ENCODE measurements around the gene C1orf21. TPM values are rescaled to one million over a fixed set of nuclear protein-coding genes. Genes with fewer than 3 reads are reported as not detected.
"Not testable (repeated sequence)": the region's sequence is repeated elsewhere in the genome, so short reads cannot be mapped to it uniquely, and the experiment has no call there.

C1orf21 gene, protein sequence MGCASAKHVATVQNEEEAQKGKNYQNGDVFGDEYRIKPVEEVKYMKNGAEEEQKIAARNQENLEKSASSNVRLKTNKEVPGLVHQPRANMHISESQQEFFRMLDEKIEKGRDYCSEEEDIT
- 2.7 TPM for polyA plus RNA-seq (2012; ENCODE audit: missing spikeins)

- FAIRE-seq (peak; percentile 60), DNase-seq (ENCODE audit: insufficient read length) (peak; percentile 58)
- TF ChIP-seq POLR2AphosphoS5 (IDR thresholded peaks at IDR 0.05; ENCODE audit: low read depth, low read length) (no peak), TAF1 (IDR thresholded peaks at IDR 0.05; ENCODE audit: borderline replicate concordance, low read depth, low read length) (no peak), POLR2A (IDR thresholded peaks at IDR 0.05; ENCODE audit: low read depth, low read length) (no peak; the same call in 1 of the 2 replicates)
Measured at GRCh38 chr1:184386312-184387068, at the start of gene C1orf21. TSS of gene C1orf21 (plus strand) at chr1:184387029. CDS start at chr1:184477510, 90,481 bp downstream.

- FAIRE-seq; DNase-seq (ENCODE audit: insufficient read length): not testable (repeated sequence)
Measured at GRCh38 chr1:184337865-184338264, 49.0 kb upstream of the C1orf21 start.

- DNase-seq (ENCODE audit: insufficient read length) (no peak), FAIRE-seq (no peak)
Measured at GRCh38 chr1:184340984-184341383, 45.8 kb upstream of the C1orf21 start.

DNA sequence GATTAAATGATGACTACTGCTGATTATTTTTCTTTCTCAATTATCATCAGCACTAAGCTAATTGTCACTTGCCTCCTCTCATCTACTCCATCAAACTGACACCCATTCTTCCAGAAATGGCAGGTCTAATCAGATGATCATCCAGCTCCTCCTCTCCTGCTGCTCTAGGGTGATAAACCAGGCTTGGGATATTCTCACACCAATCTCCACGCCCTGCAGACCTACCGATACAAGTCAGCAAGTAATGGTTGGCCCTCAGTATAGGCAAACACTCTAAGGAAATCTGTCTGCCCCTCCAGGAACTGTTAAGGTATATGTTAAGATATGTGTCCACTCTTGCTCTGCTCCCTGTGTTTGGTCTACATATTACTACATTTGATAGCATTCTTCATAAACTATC lies 36.3 kb upstream of the C1orf21 start:
- FAIRE-seq (no peak), DNase-seq (ENCODE audit: insufficient read length) (no peak)
- TF ChIP-seq POLR2A (IDR thresholded peaks at IDR 0.05; ENCODE audit: low read depth, low read length) (no peak), POLR2AphosphoS5 (IDR thresholded peaks at IDR 0.05; ENCODE audit: low read depth, low read length) (no peak), TAF1 (IDR thresholded peaks at IDR 0.05; ENCODE audit: borderline replicate concordance, low read depth, low read length) (no peak)

More at GRCh38 chr1:184340984-184341383, 45.8 kb upstream of the C1orf21 start:
- TF ChIP-seq TAF1 (IDR thresholded peaks at IDR 0.05; ENCODE audit: borderline replicate concordance, low read depth, low read length) (no peak), POLR2AphosphoS5 (IDR thresholded peaks at IDR 0.05; ENCODE audit: low read depth, low read length) (no peak), POLR2A (IDR thresholded peaks at IDR 0.05; ENCODE audit: low read depth, low read length) (no peak)

GRCh38 chr1:184351416-184351975 lies 35.3 kb upstream of the C1orf21 start:
- TF ChIP-seq TAF1 (IDR thresholded peaks at IDR 0.05; ENCODE audit: borderline replicate concordance, low read depth, low read length) (no peak), POLR2A (IDR thresholded peaks at IDR 0.05; ENCODE audit: low read depth, low read length) (no peak), POLR2AphosphoS5 (IDR thresholded peaks at IDR 0.05; ENCODE audit: low read depth, low read length) (no peak)
- DNase-seq (ENCODE audit: insufficient read length), result no peak
- no peak for FAIRE-seq

GRCh38 chr1:184352776-184353175 lies 34.1 kb upstream of the C1orf21 start:
- no peak for FAIRE-seq
- DNase-seq (ENCODE audit: insufficient read length), result no peak
- TF ChIP-seq POLR2A (IDR thresholded peaks at IDR 0.05; ENCODE audit: low read depth, low read length), result no peak
- no peak for TF ChIP-seq TAF1 (IDR thresholded peaks at IDR 0.05; ENCODE audit: borderline replicate concordance, low read depth, low read length)
- TF ChIP-seq POLR2AphosphoS5 (IDR thresholded peaks at IDR 0.05; ENCODE audit: low read depth, low read length), result no peak

- DNase-seq (ENCODE audit: insufficient read length), result no peak
- no peak for TF ChIP-seq POLR2A (IDR thresholded peaks at IDR 0.05; ENCODE audit: low read depth, low read length)
- no peak for TF ChIP-seq TAF1 (IDR thresholded peaks at IDR 0.05; ENCODE audit: borderline replicate concordance, low read depth, low read length)
- no peak for TF ChIP-seq POLR2AphosphoS5 (IDR thresholded peaks at IDR 0.05; ENCODE audit: low read depth, low read length)
- no peak for FAIRE-seq
Measured at GRCh38 chr1:184354719-184355118, 32.1 kb upstream of the C1orf21 start.

DNA sequence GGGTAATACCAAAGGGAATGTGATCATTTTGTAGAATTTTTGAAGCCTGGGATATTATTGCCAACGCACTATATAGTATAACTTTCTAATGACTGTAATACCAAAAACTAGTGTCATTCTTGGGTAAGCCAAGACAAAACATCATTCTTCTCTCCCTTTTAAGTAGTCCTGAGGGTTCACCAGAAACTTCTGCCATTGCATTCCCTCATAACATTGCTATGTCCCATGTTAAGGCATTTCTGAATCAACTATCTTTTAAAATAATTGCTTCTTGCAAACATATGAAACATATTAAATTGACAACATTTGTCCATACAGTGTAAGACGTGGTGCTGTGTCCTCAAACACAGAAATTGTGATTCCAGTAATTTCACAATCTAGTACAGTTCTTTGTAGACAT lies 29.9 kb upstream of the C1orf21 start:
- DNase-seq (ENCODE audit: insufficient read length), result no peak
- TF ChIP-seq POLR2AphosphoS5 (IDR thresholded peaks at IDR 0.05; ENCODE audit: low read depth, low read length) (no peak), TAF1 (IDR thresholded peaks at IDR 0.05; ENCODE audit: borderline replicate concordance, low read depth, low read length) (no peak), POLR2A (IDR thresholded peaks at IDR 0.05; ENCODE audit: low read depth, low read length) (no peak)
- FAIRE-seq, result no peak

DNA sequence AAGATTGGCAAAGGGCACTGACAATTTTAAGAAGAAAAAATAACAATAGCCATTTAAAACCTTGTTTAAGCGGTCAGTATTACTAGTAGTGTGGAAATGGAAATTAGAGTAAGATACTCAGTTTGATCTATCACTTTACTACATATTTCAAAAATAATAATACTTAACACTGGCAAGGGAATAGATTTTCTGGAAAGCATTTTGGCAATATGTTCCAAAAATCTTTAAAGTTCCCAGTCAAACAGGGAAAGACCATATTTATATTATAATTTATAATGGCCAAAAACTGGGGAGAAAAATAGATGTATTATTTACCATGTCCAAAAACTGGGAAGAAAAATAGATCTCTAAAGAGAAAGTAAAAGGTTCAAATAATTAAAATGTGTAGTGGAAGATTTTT lies 28.6 kb upstream of the C1orf21 start:
- DNase-seq (ENCODE audit: insufficient read length) (no peak), FAIRE-seq (no peak)
- TF ChIP-seq TAF1 (IDR thresholded peaks at IDR 0.05; ENCODE audit: borderline replicate concordance, low read depth, low read length), result no peak
- no peak for TF ChIP-seq POLR2AphosphoS5 (IDR thresholded peaks at IDR 0.05; ENCODE audit: low read depth, low read length)
- no peak for TF ChIP-seq POLR2A (IDR thresholded peaks at IDR 0.05; ENCODE audit: low read depth, low read length)

GRCh38 chr1:184359909-184360308 lies 26.9 kb upstream of the C1orf21 start:
- FAIRE-seq, result no peak
- DNase-seq (ENCODE audit: insufficient read length), result no peak
- TF ChIP-seq POLR2AphosphoS5 (IDR thresholded peaks at IDR 0.05; ENCODE audit: low read depth, low read length) (no peak), POLR2A (IDR thresholded peaks at IDR 0.05; ENCODE audit: low read depth, low read length) (no peak), TAF1 (IDR thresholded peaks at IDR 0.05; ENCODE audit: borderline replicate concordance, low read depth, low read length) (no peak)

DNA sequence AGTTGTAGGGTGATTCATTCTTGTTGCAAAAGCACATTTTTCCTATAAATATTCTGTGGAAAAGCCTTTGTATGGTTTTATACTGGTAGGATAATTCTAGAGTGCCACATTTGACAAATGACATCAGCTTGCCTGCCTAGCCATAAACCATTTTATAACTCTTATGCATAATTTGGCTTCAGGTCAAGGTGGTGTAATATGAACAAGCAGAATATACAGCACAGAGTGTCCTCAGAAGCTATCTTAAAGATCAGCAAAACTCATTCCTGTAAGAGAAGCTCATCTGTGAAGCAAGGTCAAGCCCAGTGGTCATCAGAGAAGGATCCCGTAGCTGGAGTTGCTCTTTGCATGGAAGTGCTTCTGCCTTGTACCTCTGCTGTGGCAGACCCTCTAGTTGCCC lies 24.0 kb upstream of the C1orf21 start:
- TF ChIP-seq TAF1 (IDR thresholded peaks at IDR 0.05; ENCODE audit: borderline replicate concordance, low read depth, low read length) (no peak), POLR2A (IDR thresholded peaks at IDR 0.05; ENCODE audit: low read depth, low read length) (no peak), POLR2AphosphoS5 (IDR thresholded peaks at IDR 0.05; ENCODE audit: low read depth, low read length) (no peak)
- no peak for DNase-seq (ENCODE audit: insufficient read length)
- no peak for FAIRE-seq

DNA sequence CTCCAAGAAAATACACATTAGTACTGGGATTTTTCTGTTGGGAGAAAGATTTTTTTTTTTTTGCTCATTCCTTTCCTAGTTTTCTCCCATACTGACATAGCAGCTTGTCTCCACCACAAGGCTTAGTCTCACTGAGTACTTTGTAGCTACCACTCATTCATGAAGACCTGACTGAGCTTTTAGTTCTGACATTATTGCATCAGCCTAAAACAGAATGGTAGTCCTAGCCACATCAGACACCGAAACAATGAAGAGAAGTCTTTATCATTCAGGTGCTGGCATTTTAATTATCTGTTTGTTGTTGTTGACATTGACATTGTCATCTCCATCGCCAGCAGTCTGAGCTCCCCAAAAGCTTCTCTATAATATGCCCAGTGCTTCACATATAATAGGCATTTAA lies 21.1 kb upstream of the C1orf21 start:
- peak; percentile 30 for FAIRE-seq
- TF ChIP-seq POLR2AphosphoS5 (IDR thresholded peaks at IDR 0.05; ENCODE audit: low read depth, low read length), result no peak
- no peak for TF ChIP-seq TAF1 (IDR thresholded peaks at IDR 0.05; ENCODE audit: borderline replicate concordance, low read depth, low read length)
- no peak for TF ChIP-seq POLR2A (IDR thresholded peaks at IDR 0.05; ENCODE audit: low read depth, low read length)

More for the DNA sequence above, 21.1 kb upstream of the C1orf21 start:
- no peak for DNase-seq (ENCODE audit: insufficient read length)
